HG03060 (cell line): ENCODE data around the gene SAA4.
A peak's percentile ranks its signal among the peaks of the same experiment; 100 is the strongest.
"Not testable (repeated sequence)": the region's sequence is repeated elsewhere in the genome, so short reads cannot be mapped to it uniquely, and the experiment has no call there.

Experiments
- ATAC-seq: cut with Tn5 transposase; IDR thresholded peaks from one replicate; pipeline ENCODE4 v1.9.1; 2021; ENCODE audit warnings: low read depth, moderate number of reproducible peaks; ENCODE audit not compliant: unreplicated experiment

The SAA4 gene, protein sequence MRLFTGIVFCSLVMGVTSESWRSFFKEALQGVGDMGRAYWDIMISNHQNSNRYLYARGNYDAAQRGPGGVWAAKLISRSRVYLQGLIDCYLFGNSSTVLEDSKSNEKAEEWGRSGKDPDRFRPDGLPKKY

DNA sequence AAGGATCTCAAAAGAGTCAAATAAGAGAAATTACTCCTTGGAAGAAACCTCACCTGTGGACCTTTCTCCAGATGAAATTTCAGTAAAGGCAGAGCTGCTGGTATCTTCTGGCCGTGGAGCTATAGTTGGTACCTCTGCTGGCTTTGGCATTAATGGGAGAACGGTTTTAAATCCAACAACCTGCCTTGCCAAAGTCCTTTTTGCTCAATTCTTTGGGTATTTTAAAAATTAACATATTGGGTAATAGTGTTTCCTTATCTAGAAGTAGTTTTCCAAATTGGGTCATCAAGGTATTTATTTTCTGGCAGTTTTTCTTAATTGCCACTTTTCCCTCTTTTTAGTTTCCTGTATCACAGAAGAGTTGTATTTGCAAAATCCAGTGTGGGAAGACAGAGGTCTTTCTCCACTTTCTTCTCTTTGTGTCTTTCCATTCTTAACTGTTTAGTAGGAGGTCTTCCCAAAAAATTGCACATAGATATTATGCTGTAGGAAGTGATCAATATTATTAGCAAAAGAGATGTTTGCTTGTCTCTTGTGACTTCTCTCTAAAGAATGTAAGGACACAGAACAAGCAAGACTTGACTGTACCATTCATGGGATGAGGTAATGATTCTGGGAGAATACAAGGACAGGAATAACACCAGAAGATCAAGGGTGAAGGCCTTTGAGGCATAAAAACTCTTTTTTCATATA is at the start of gene SAA4:
Gene SAA4, minus strand, starts transcription at position 139 of the 693 bp plus-strand sequence. CDS start 876 bp downstream, outside the sequence.
- ATAC-seq: no peak

DNA sequence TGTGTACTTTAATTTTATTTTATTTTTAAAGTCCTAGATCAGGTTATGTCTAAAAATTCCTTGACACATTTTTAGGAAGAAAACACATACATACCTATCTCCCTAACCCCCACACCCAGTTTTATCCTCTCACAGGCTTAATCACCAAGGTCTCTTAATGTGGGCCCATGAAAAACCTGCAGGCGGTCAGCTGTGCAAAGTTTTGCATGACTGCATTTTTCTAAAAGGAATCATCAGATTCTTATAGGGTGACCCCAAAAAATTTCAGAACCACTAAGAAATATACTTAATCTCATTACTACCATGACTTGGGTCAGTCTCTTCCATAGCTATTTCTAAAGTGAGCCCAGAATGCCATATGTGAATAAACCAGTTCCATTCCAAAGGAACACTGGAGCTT is 49.2 kb upstream of the SAA4 start:
- no peak for ATAC-seq

DNA sequence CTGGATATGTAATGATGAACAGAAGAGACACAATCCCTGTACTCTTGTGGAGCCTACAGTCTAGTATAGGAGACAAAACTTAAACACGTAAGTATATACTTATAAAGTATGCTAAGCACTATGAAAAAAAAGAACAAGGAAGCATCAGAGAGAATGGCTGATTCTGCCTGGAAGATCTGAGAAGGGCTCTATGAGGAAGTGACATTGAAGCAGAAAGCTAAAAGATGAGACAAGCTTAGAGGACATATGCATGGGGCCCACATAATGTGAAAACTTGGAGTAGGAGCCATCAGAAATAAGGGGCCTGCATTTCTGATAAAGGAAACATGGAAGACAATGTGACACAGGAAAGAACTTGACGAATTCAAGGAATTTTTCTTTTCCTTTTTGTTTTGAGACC is 46.0 kb upstream of the SAA4 start:
- ATAC-seq: no peak

DNA sequence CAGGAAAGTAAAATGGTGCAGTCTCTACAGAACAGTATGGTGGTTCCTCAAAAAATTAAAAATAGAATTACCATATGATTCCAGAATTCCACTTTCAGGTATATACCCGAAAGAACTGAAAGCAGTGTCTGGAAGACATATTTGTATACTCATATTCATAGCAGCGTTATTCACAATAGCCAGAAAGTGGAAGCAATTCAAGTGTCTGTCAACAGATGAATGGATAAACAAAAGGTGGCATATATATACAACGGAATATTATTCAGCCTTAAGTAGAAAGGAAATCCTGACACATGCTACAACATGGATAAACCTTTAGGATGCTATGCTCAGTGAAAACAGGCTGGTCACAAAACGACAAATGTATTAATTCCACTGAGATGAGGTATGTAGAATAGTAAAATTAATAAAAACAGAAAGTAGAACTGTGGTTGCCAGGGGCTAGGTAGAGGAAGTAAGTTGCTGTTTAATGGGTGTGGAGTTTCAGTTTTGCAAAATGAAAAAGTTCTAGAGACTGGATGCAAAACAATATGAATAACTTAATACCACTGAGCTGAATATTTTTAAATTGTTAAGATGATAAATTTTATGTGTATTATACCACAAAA is 43.9 kb upstream of the SAA4 start:
- ATAC-seq: peak; percentile 78

DNA sequence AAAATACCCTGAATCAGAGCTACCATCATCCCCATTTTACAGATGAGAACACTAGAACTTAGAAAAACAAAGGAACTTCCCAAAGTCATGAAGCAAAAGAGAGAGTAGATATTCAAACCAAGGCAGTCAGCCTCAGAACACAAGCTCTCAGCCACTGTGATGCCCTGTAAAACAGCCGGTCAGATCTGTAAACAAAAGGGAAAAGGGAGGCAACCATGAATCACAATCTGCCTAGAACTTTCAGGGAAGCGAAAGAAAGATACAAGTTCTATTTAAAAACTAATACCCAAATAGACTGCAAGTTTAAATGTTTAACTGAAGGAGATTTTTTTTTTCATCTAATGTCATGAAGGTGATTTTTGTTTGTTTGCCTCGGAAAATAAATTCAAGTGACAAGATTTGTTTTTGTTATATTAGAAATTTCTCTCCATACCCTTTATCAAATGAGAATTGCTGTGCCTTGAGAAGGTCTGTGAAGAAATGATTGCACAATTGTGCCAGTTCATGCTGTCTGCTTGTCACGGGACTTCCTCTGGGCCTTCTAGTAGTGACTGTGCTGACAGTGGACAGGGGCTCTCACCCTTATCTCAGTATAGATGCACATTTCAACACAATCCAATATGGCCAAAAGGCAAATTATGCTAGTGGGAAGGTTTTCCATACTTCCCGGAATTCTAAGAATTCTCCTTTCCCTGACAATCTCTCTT is 41.1 kb upstream of the SAA4 start:
- ATAC-seq: no peak

DNA sequence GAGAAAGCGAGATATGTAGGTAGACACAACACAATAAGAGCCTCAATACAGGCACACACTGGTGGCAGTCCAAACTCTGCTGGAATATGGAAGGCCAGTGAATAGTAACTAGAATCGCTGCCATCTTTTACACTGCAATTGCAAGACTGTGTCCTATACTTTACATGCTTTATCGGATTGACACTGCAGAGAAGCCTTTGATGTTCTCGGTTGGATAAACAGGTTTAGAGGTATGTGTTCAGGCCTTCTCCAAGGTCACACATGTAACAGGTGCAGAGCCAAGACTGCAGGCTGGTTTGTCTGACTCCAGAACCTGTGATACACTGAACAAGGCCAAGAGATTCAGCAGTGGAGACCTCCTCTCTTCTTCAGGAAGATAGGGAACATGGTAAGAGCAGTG is 34.6 kb upstream of the SAA4 start:
- ATAC-seq: no peak

DNA sequence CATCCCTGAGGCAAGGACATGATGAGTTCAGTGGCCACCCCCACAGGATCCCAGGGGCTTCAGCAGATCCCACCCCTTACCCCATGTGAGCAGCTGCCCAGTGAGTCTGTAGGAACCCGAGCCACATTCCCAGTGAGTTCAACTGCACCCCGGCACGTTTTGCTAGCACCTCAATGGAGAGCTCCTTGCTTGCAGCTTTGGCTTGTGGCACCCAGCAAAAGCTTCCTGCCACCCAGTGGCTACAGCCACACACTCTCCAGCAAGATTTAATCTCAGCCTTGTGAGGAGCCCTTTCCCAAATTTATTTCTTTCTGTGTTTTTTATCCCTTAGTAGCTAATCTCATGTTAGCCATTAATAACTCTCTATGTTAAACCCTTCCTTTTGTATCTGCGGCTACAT is 33.5 kb upstream of the SAA4 start:
- no peak for ATAC-seq

DNA sequence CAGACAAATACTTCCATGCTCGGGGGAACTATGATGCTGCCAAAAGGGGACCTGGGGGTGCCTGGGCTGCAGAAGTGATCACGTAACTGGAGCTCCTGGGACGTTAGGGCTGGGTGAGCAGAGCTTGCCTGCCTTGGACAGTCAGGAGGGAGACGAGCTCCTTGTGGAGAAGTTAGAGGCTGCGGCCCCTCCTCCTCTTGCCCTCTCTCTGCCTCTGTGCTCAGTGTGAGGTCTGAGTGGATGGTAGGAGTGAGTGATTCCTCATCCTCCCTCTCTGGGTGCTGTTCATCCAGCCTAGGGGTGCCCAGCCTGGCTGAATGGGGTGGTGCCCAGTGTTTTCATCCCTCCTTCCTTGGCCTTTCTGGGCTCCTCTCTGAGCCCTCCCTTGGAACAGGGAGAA is 32.6 kb upstream of the SAA4 start:
- ATAC-seq: not testable (repeated sequence)

DNA sequence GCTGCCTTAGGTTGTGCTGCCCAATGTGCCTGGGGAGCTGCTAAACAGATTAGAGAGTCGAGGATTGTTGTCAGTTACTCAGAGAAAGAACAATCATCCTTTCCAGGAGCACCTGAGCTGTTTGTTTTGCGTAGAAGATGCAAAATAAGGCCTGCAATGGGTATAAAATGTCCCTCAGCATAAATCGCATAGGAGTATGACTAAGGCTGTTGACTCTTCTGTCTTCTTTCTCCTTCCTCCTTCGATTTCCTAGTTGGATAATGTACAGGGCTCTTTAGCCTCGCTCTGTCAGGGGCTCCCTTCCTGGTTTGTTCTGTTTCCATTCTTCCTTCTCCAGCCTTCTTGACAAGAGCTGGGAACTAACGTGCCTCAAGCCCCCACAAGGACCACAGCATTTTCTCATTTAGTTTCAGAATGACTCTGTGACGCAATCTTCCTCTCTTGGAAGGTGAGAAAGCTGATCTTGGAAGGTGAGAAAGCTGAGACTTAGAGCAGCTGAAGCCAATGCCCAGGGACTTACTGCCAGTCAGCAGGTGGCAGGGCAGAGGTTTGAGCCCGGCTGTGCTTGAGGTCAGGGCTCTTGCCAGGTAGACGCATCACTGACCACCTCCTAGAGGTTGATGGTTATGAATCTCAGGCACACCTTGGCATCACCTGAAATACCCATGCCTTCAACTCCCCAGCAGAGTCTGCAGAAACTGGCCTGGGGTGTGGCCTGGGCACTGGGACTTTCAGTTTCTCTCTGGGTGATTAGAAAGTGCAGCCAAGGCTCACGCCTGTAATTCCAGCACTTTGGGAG is 30.9 kb upstream of the SAA4 start:
- peak; percentile 37 for ATAC-seq

DNA sequence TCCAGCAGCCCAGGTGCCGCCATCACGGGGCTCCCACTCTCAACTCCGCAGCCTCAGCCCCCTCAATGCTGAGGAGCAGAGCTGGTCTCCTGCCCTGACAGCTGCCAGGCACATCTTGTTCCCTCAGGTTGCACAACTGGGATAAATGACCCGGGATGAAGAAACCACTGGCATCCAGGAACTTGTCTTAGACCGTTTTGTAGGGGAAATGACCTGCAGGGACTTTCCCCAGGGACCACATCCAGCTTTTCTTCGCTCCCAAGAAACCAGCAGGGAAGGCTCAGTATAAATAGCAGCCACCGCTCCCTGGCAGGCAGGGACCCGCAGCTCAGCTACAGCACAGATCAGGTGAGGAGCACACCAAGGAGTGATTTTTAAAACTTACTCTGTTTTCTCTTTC is 29.3 kb upstream of the SAA4 start, which contains the start of gene SAA1:
Gene SAA1, plus strand, starts transcription at position 316 of the 400 bp plus-strand sequence. CDS start 624 bp downstream, outside the sequence.
- no peak for ATAC-seq

DNA sequence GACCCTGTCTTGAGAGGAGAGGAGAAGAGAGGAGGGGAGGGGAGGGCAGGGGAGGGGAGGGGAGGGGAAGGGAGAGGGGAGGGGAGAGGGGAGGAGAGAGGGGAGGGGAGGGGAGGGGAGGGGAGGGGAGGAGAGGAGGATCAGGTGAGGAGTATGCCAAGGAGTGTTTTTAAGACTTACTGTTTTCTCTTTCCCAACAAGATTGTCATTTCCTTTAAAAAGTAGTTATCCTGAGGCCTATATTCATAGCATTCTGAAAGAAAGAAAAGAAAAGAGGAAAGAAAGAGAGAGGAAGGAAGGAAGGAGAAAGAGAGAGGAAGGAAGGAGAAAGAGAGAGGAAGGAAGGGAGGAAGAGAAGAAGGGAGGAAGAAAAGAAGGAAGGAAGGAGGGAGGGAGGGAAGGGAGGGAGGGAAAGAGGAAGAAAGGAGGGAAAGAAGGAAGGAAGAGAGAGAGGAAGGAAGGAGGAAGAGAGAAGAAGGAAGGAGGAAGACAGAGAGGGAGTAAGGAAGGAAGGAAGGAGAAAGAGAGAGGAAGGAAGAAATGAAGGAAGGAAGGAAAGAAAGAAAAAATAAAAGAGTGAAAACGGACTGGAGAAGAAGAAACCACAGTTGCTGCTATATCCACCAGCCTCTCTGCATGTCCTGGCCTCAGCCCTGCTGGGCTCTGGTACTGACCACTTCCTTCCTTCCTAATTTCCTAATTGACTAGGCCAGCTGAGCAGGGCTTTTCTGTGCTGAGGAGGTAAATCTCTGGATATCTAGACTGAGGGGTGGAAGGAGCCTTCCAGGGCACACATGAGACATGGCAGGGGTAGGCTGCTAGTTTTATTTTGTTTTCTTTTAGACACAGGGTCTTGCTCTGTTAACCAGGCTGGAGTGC is 28.3 kb upstream of the SAA4 start:
- ATAC-seq: no peak

DNA sequence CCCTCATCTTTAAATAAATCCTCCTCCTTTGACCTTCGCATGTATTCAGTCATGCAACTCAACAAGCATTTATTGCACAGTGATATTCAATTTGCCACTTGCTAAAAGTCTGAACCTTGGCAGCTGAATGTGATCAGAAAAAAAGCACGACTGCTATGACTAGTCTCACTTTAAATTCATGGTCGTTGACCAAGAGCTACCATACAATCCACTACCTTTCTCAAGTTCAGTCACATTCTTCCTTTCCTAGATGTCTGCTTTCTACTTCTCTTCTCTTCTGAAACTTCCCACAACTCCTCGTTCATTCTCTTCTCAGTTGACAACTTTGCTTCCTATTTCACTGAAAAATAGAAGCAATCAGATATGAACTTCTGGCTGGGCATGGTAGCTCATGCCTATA is 27.4 kb upstream of the SAA4 start:
- ATAC-seq: no peak

DNA sequence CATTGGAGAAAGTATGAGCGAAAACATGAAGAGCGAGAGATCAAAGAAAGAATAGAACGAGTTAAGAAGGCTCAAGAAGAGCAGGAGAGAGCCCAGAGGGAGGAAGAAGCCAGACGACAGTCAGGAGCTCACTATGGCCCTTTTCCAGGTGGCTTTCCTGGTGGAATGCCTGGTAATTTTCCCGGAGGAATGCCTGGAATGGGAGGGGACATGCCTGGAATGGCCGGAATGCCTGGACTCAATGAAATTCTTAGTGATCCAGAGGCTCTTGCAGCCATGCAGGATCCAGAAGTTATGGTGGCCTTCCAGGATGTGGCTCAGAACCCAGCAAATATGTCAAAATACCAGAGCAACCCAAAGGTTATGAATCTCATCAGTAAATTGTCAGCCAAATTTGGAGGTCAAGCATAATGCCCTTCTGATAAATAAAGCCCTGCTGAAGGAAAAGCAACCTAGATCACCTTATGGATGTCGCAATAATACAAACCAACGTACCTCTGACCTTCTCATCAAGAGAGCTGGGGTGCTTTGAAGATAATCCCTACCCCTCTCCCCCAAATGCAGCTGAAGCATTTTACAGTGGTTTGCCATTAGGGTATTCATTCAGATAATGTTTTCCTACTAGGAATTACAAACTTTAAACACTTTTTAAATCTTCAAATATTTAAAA is 26.2 kb upstream of the SAA4 start:
- ATAC-seq: not testable (repeated sequence)

DNA sequence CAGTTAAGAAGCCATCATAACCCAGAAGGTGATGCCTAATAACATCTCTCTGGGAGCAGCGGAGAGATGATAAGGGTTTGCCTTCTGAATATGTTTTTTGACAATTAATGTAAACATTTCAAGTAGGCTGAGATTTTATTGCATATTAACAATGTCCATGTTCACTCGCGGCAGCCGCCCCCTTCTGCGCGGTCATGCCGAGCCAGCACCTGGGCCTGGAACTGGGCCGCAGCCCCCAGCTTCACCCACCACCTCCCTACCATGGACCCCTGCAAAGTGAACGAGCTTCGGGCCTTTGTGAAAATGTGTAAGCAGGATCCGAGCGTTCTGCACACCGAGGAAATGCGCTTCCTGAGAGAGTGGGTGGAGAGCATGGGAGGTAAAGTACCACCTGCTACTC is 25.1 kb upstream of the SAA4 start:
- ATAC-seq: no peak

DNA sequence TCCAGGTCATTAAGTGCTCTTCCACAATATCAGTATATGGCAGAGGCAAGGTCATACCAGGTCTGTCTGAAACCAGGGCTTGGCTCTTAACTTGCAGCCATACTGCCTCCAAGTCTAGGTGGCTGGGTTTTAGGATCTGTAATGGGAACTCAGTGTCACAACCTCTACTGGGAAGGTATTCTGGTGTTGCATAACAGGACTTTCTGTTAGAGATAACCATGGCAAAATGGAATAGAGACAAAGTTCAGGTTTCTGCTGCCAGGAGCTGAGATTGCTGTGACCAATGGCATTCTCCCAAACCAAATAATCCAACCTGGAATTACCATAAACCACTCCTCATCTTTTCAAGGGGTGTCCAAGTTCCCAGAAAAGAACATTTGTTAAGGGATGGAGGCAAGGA is 22.7 kb upstream of the SAA4 start:
- ATAC-seq: no peak

DNA sequence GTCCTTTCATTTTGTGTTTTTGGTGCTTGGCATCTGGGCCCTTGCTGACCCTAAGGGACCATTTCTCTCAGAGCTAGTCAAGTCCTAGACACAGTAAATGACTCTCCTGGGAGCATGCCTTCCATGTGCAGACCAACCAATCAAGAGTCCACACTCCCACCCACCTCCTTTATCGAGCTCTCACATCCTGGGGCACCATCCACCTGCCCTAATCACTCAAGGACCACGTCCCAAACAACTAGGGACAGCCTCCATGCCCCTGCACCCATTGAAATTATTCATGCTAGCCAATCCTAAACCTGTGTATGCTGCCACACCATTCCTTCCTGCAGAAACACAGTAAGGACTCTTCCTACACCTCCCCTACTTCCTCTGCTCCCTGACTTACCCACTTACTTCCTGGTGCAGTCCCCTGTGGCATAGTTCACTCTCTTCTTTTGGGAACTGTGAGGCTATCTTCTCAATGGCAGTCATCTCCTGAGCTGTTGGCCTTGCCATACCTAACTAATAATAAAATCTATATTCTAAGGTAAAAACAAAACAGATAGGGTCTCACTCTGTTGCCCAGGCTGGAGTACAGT is 18.3 kb upstream of the SAA4 start:
- ATAC-seq: no peak

DNA sequence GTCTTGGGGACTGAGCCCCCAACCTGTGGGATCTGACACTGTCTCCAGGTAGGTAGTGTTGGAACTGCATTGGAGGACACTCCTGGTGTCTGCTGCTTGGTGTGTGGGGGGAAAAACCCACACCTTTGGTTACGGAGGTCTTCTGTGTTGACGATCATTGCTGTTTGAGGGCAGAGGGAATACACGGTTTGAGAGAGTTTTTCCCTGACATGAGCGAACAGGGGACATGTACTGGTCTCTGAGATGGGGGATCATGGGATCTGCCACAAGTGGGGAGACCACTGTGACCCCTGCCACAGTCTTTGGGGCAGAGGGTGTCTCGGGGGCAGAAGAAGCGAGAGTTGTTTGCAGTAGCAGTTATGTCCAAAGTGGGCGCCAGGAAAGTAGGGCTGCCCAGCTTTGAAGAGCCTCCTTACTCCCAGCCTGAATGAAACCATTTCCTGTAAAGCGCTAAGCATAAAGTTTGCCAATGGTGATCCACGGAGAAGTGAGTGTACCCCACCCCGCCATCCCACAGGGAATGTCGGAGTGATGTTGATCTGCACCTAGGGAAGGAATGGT is 17.3 kb upstream of the SAA4 start:
- ATAC-seq: no peak

DNA sequence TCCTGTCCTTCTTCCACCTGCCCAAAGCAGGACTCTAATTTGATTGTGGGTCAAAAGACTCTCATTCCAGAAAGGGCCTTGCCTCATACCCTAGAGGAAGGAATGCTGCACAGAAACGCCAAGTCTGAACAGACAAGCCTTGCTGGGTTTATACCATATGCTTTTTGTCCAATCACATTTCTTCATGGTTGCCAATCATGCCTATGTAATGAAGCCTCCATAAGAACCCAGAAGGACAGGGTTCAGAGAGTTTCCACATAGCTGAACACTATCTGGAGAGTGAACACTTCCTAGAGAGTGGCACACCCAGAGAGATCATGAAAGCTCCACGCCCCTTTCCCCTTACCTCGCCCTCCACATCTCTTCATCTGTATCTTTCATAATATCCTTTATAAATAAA is 16.6 kb upstream of the SAA4 start:
- no peak for ATAC-seq
